H1 (cell line): ENCODE data around the gene UGT2B15. TPM values are rescaled to one million over a fixed set of nuclear protein-coding genes. Genes with fewer than 3 reads are reported as not detected.

Experiments
- HDAC2 ChIP-seq, 2 experiments: fragments of 300-600 bp in 1 of 2; sonication (generic) in 1 of 2; IDR thresholded peaks; 2 replicates each; pipeline ENCODE4 v1.6.1; 2011 to 2012; ENCODE audit warnings: low read depth in 2 of 2, low read length in 2 of 2, mild to moderate bottlenecking in 2 of 2, moderate library complexity in 2 of 2, borderline replicate concordance in 1 of 2, inconsistent platforms in 1 of 2
- POLR2AphosphoS5 ChIP-seq: IDR thresholded peaks from 2 replicates; pipeline ENCODE4 v1.6.1; 2011; ENCODE audit warnings: low read depth, low read length
- polyA plus RNA-seq, 7 experiments: library from polyadenylated mRNA; depleted of rRNA in 3 of 7; stranded (reverse) in 5 of 7; unstranded in 2 of 7; fragments of >200 nt in 5 of 7; fragments of 200-250 nt in 2 of 7; gene quantifications; 1 replicate in 5 of 7; 2 replicates in 1 of 7; 4 replicates in 1 of 7; pipeline versions ENCODE4 v1.2.1 to v1.2.3, GENCODE V29; 2011 to 2013; ENCODE audit warnings: missing spikeins in 2 of 7, mixed read lengths in 2 of 7
- total RNA-seq: library from RNA; stranded (reverse); fragmentation: NEBNext Ultra II Directional; extraction: Animal tissue kit (Norgen Biotek cat#: 25700); gene quantifications from 2 replicates; pipeline ENCODE4 v1.2.1, GENCODE V29; 2021
- TF ChIP-seq, protein P1 (sequence below), 3 experiments: IDR thresholded peaks; 1 replicate in 2 of 3; 2 replicates in 1 of 3; pipeline versions ENCODE4 v1.5.1 to v1.6.1; 2011; ENCODE audit warnings: low read length in 3 of 3, mild to moderate bottlenecking in 3 of 3, inconsistent platforms in 2 of 3, low read depth in 1 of 3, moderate library complexity in 1 of 3; ENCODE audit not compliant: insufficient read depth in 1 of 3; ENCODE audit errors: control extremely low read depth in 1 of 3

UGT2B15 gene
- total and polyA plus RNA-seq, 2 of the 8 experiments (the other 6 are each of a cell fraction or from before 2014, with no cell fraction given): not detected

DNA sequence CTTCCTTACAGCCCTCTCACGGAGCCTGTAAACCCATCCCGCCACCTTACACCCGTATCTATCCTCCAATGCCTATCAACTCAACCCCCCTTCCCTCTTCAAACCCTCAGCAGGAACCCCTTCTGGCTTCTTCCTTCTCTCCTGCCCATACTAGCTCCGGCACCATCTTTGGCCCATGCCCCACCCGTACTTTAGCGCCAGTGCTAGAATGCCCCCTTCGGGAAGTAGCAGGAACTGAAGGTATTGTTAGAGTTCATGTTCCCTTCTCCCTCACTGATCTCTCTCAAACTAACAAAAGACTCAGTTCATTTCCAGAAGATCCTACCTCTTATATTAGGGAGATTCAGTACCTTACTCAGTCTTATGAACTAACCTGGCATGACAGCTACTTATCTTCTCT, 2.7 kb upstream of the UGT2B15 start (continued):
- TF ChIP-seq HDAC2 (IDR thresholded peaks at IDR 0.05; ENCODE audit: borderline replicate concordance in 1 of 2, low read depth in 2 of 2, low read length in 2 of 2): no peak
- TF ChIP-seq POLR2AphosphoS5: no peak
- TF ChIP-seq, protein P1, sequence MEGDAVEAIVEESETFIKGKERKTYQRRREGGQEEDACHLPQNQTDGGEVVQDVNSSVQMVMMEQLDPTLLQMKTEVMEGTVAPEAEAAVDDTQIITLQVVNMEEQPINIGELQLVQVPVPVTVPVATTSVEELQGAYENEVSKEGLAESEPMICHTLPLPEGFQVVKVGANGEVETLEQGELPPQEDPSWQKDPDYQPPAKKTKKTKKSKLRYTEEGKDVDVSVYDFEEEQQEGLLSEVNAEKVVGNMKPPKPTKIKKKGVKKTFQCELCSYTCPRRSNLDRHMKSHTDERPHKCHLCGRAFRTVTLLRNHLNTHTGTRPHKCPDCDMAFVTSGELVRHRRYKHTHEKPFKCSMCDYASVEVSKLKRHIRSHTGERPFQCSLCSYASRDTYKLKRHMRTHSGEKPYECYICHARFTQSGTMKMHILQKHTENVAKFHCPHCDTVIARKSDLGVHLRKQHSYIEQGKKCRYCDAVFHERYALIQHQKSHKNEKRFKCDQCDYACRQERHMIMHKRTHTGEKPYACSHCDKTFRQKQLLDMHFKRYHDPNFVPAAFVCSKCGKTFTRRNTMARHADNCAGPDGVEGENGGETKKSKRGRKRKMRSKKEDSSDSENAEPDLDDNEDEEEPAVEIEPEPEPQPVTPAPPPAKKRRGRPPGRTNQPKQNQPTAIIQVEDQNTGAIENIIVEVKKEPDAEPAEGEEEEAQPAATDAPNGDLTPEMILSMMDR (IDR thresholded peaks at IDR 0.05; ENCODE audit: control extremely low read depth in 1 of 3, insufficient read depth in 1 of 3, low read depth in 1 of 3, low read length in 3 of 3): peak in 1 of 3 experiments; percentile 35; a peak in 1 of 4 replicates
